Subcutaneous adipose tissue (tissue), 4 donors: ENCODE measurements around the gene CHERP. TPM values are rescaled to one million over a fixed set of nuclear protein-coding genes. Genes with fewer than 3 reads are reported as not detected.

Experiments used
- CTCF ChIP-seq: fragments of 450-650 bp; IDR thresholded peaks from one replicate; pipeline ENCODE4 v1.5.1; 2016; ENCODE audit warnings: low read depth, mild to moderate bottlenecking, control low read depth, antibody characterized with exemption, moderate library complexity
- total RNA-seq, 4 donors: library from RNA; depleted of rRNA; stranded (reverse); fragments of >200 nt; gene quantifications; one replicate each; pipeline ENCODE4 v1.1.0, GENCODE V29; 2016

CHERP gene
- total RNA-seq, 4 donors from 2014 or later, result 6.4 to 12.2 (median 10.5) TPM

- no peak for TF ChIP-seq CTCF
Measured at GRCh38 chr19:16514383-16515019, 27.7 kb downstream of the CHERP start.

GRCh38 chr19:16509141-16510061 lies 32.8 kb downstream of the CHERP start:
- TF ChIP-seq CTCF, result no peak

GRCh38 chr19:16508546-16508945 lies 33.7 kb downstream of the CHERP start:
- no peak for TF ChIP-seq CTCF

- TF ChIP-seq CTCF, result no peak
Measured at GRCh38 chr19:16506961-16507360, 35.3 kb downstream of the CHERP start.

- TF ChIP-seq CTCF, result no peak
Measured at GRCh38 chr19:16504271-16504670, 38.0 kb downstream of the CHERP start.

GRCh38 chr19:16497837-16498236 lies 44.4 kb downstream of the CHERP start:
- TF ChIP-seq CTCF, result no peak

- no peak for TF ChIP-seq CTCF
Measured at GRCh38 chr19:16497042-16497441, 45.2 kb downstream of the CHERP start.
